ENCODE results near the gene ILF3.
"Not testable (repeated sequence)": the region's sequence is repeated elsewhere in the genome, so short reads cannot be mapped to it uniquely, and the experiment has no call there.

The ILF3 gene

GRCh38 chr19:10662384-10663251, 8.5 kb downstream of the ILF3 start:
- Histone ChIP-seq H3K27ac (no peak overlapping the region), H3K4me3 (no peak overlapping the region)
- TF ChIP-seq CTCF (IDR thresholded peaks at IDR 0.05), result no peak
- DNase-seq (ENCODE audit: low spot score), result no peak

- DNase-seq (ENCODE audit: low spot score); H3K4me3 ChIP-seq; H3K27ac ChIP-seq: not testable (repeated sequence)
Observed at GRCh38 chr19:10663252-10663563, 9.1 kb downstream of the ILF3 start.

GRCh38 chr19:10667867-10668266, 13.7 kb downstream of the ILF3 start:
- no peak overlapping the region for H3K27ac ChIP-seq
- H3K4me3 ChIP-seq, result no peak overlapping the region
- DNase-seq (ENCODE audit: low spot score), result no peak
- no peak for TF ChIP-seq CTCF (IDR thresholded peaks at IDR 0.05)

GRCh38 chr19:10669246-10669645, 15.1 kb downstream of the ILF3 start:
- no peak overlapping the region for H3K27ac ChIP-seq
- no peak for TF ChIP-seq CTCF (IDR thresholded peaks at IDR 0.05)
- no peak overlapping the region for H3K4me3 ChIP-seq
- no peak for DNase-seq (ENCODE audit: low spot score)

- no peak for TF ChIP-seq CTCF (IDR thresholded peaks at IDR 0.05)
- Histone ChIP-seq H3K4me3 (no peak overlapping the region), H3K27ac (no peak overlapping the region)
- no peak for DNase-seq (ENCODE audit: low spot score)
Observed at GRCh38 chr19:10670182-10670581, 16.0 kb downstream of the ILF3 start.

GRCh38 chr19:10670876-10671804, 17.0 kb downstream of the ILF3 start:
- H3K27ac ChIP-seq, result no peak overlapping the region
- DNase-seq (ENCODE audit: low spot score), result no peak

GRCh38 chr19:10671922-10672321, 17.8 kb downstream of the ILF3 start:
- not testable (repeated sequence) for H3K4me3 ChIP-seq; H3K27ac ChIP-seq; DNase-seq (ENCODE audit: low spot score)

More at GRCh38 chr19:10670876-10671804, 17.0 kb downstream of the ILF3 start:
- TF ChIP-seq CTCF (IDR thresholded peaks at IDR 0.05), result no peak
- H3K4me3 ChIP-seq, result no peak overlapping the region

- H3K27ac ChIP-seq; H3K4me3 ChIP-seq; DNase-seq (ENCODE audit: low spot score): not testable (repeated sequence)
Observed at GRCh38 chr19:10675214-10675613, 21.1 kb downstream of the ILF3 start.
